Ovary (tissue), 9 donors: Measurements from ENCODE around the gene TPK1. TPM values are rescaled to one million over a fixed set of nuclear protein-coding genes. Genes with fewer than 3 reads are reported as not detected.

Source experiments
- DNase-seq, 5 donors: peaks; one replicate each; pipeline ENCODE4 v3.0.0-alpha.2; 2019 to 2020
- H3K27ac ChIP-seq, 2 donors: fragments of 200-600 bp; one replicate each; pipeline versions ENCODE4 v1.5.1 to v1.8.0; 2019 to 2022
- H3K27me3 ChIP-seq: fragments of 200-600 bp; one replicate; pipeline ENCODE4 v1.8.0; 2022
- H3K36me3 ChIP-seq: fragments of 200-600 bp; sonication (generic); one replicate; pipeline ENCODE4 v1.5.1; 2019
- H3K4me1 ChIP-seq: one replicate; pipeline ENCODE4 v1.8.1; 2013; ENCODE audit warnings: mild to moderate bottlenecking, moderate library complexity; ENCODE audit not compliant: insufficient read depth
- H3K4me3 ChIP-seq: fragments of 200-600 bp; sonication (generic); one replicate; pipeline ENCODE4 v1.5.1; 2017
- H3K9me3 ChIP-seq, 2 donors: fragments of 200-600 bp in 1 of 2; sonication (generic) in 1 of 2; one replicate each; pipeline versions ENCODE4 v1.5.1 to v1.8.1; 2013 to 2019; ENCODE audit warnings: mild to moderate bottlenecking in 1 of 2, moderate library complexity in 1 of 2
- CTCF ChIP-seq, 3 donors: fragments of 450-650 bp in 2 of 3; fragments of 200-600 bp in 1 of 3; IDR thresholded peaks; one replicate each; pipeline versions ENCODE4 v1.5.1 to v1.8.0; 2016 to 2022; ENCODE audit warnings: antibody characterized with exemption in 3 of 3, mild to moderate bottlenecking in 1 of 3
- EP300 ChIP-seq: sonication (generic); formaldehyde crosslinking; IDR thresholded peaks from one replicate; pipeline ENCODE4 v1.6.1; 2017; ENCODE audit warnings: antibody characterized with exemption
- POLR2A ChIP-seq: fragments of 450-650 bp; IDR thresholded peaks from one replicate; pipeline ENCODE4 v1.6.1; 2017; ENCODE audit warnings: antibody characterized with exemption, mild to moderate bottlenecking, moderate library complexity
- WGBS, 3 donors: extraction: QIAGEN DNeasy Blood & Tissue Kit in 1 of 3; methylation state at CpG; one replicate each; pipeline versions ENCODE4 v1.1.5 to v1.1.7; 2013 to 2017; 5-methylcytosine and 5-hydroxymethylcytosine counted together
- intact Hi-C, 4 donors: fragments of 100-400 bp; cut with DNase I; formaldehyde crosslinking; loops; one replicate each; pipeline versions ENCODE4 v1.11.0 to v1.15.1; 2022 to 2023
- polyA plus RNA-seq, 2 donors: library from polyadenylated mRNA; stranded (reverse); fragments of 200-250 nt in 1 of 2; fragments of 350-450 nt in 1 of 2; fragmentation: Illumina TruSeq in 1 of 2; extraction: RNeasy Lipid Tissue Mini Kit (QIAGEN cat#74804) in 1 of 2; gene quantifications; one replicate each; pipeline ENCODE4 v1.2.3, GENCODE V29; 2013 to 2014
- total RNA-seq, 7 donors: library from RNA; depleted of rRNA in 2 of 7; stranded (reverse); fragments of >200 nt in 2 of 7; fragmentation: NEBNext Ultra II Directional in 3 of 7; extraction: Animal tissue kit (Norgen Biotek cat#: 25700) in 3 of 7; gene quantifications; one replicate each; pipeline versions ENCODE4 v1.1.0 to v1.2.4, GENCODE V29; 2016 to 2023
- donor health status: DM: no; HTN: no; CAD: no; lungs with moderate emphysema.
- donor health status: DM: no; HTN: no; CAD: no.
- donor health status: Bipolar disorder and iron deficiency.
- donor health status: DM: yes; HTN: yes; CAD: no.
- donor health status: DM: no; HTN: no; CAD: no.
- donor health status: DM: yes; HTN: yes; CAD: no.

TPK1 gene
- total and polyA plus RNA-seq, 9 donors = 3.2 to 13.1 (median 4.6) TPM

GRCh38 chr7:144762853-144763252, 73.0 kb downstream of the TPK1 start:
- Histone ChIP-seq H3K36me3 (no peaks in the 10 kb centered on the region), H3K9me3 (no peaks in the 10 kb centered on the region), H3K27ac (no peak overlapping the region), H3K27me3 (no peaks in the 10 kb centered on the region), H3K4me1 (no peaks in the 10 kb centered on the region), H3K4me3 (no peak overlapping the region)
- DNase-seq = no peak
- intact Hi-C loops = no loop called here
- no peak for TF ChIP-seq EP300
- no peak for TF ChIP-seq CTCF (IDR thresholded peaks at IDR 0.05)
- no peak for TF ChIP-seq POLR2A
- WGBS, 3 donors = 77 to 86% (median 85%) methylated on average over 1 of the region's 1 CpG

GRCh38 chr7:144761493-144761892, 74.4 kb downstream of the TPK1 start:
- H3K27ac ChIP-seq = no peak overlapping the region
- DNase-seq = no peak
- WGBS, 3 donors = 85 to 92% (median 87%) methylated on average over 5 of the region's 5 CpGs
- H3K4me1 ChIP-seq = no peaks in the 10 kb centered on the region
- TF ChIP-seq CTCF (IDR thresholded peaks at IDR 0.05) (no peak), EP300 (no peak), POLR2A (no peak)
- intact Hi-C loops = no loop called here
- H3K4me3 ChIP-seq = no peak overlapping the region
- no peaks in the 10 kb centered on the region for H3K9me3 ChIP-seq
- no peaks in the 10 kb centered on the region for H3K36me3 ChIP-seq
- H3K27me3 ChIP-seq = no peaks in the 10 kb centered on the region

- Histone ChIP-seq H3K36me3 (no peaks in the 10 kb centered on the region), H3K4me1 (no peaks in the 10 kb centered on the region), H3K9me3 (no peaks in the 10 kb centered on the region), H3K27ac (no peak overlapping the region), H3K27me3 (no peaks in the 10 kb centered on the region), H3K4me3 (no peak overlapping the region)
- intact Hi-C loops = no loop called here
- no peak for DNase-seq
- WGBS, 3 donors = 50 to 93% (median 91%) methylated on average over 4 of the region's 4 CpGs
- no peak for TF ChIP-seq CTCF (IDR thresholded peaks at IDR 0.05)
- no peak for TF ChIP-seq POLR2A
- TF ChIP-seq EP300 = no peak
These were observed 76.2 kb downstream of the TPK1 start for GRCh38 chr7:144759653-144760052.

GRCh38 chr7:144747936-144748335, 87.9 kb downstream of the TPK1 start:
- WGBS, 3 donors = 20 to 36% (median 28%) methylated on average over 2 of the region's 2 CpGs
- H3K4me1 ChIP-seq = no peaks in the 10 kb centered on the region
- no peaks in the 10 kb centered on the region for H3K36me3 ChIP-seq
- no peak for DNase-seq
- H3K9me3 ChIP-seq = no peaks in the 10 kb centered on the region
- TF ChIP-seq EP300 = no peak
- no peak for TF ChIP-seq POLR2A
- no peak for TF ChIP-seq CTCF (IDR thresholded peaks at IDR 0.05)
- H3K27ac ChIP-seq = no peak overlapping the region
- no peak overlapping the region for H3K4me3 ChIP-seq
- no peaks in the 10 kb centered on the region for H3K27me3 ChIP-seq
- intact Hi-C loops = no loop called here
